ENCODE data around the gene B9D2. TPM values are rescaled to one million over a fixed set of nuclear protein-coding genes. Genes with fewer than 3 reads are reported as not detected.
"Not testable (repeated sequence)": the region's sequence is repeated elsewhere in the genome, so short reads cannot be mapped to it uniquely, and the experiment has no call there.

B9D2 gene
- total RNA-seq, 2 donors from 2014 or later: 6.7 to 9.5 TPM

DNA sequence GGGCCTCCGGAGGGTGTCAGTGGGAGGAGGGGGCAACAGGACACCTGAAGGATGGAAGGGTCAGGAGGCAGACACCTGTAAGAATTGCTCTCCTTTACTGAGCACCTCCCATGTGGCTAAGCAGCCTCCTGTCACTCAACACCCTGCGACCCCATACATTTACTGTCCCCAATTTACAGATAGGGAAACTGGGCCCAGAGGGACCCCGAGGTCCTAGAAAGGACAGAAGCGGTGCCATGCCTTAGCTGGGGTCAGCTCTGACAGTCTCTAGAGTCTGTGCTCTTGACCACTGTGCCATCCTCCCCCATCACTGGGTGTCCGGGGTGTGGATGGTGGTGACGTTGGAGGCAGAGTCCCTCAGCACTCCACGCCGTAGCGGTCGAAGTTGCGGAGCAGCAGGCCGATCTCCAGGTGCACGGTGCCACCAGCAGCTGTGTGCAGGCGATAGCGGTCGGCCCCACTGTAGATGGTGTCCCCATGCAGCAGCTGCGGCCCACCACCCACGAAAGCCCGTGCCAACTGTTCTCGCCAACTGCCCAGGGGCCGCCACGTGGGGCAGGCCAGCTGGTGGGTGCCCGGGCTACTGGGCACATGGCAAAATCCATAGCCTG lies 9.5 kb downstream of the B9D2 start:
- Mint-ChIP-seq H3K27ac (peak overlapping the region; percentile 84), H3K36me3 (ENCODE audit: low read depth) (peaks cover 42% of the 10 kb centered on the region), H3K27me3 (no peaks in the 10 kb centered on the region), H3K9me3 (no peaks in the 10 kb centered on the region), H3K4me1 (peaks cover 44% of the 10 kb centered on the region), H3K4me3 (peak overlapping the region; percentile 76)
- no peak for ATAC-seq (replicated peaks)

DNA sequence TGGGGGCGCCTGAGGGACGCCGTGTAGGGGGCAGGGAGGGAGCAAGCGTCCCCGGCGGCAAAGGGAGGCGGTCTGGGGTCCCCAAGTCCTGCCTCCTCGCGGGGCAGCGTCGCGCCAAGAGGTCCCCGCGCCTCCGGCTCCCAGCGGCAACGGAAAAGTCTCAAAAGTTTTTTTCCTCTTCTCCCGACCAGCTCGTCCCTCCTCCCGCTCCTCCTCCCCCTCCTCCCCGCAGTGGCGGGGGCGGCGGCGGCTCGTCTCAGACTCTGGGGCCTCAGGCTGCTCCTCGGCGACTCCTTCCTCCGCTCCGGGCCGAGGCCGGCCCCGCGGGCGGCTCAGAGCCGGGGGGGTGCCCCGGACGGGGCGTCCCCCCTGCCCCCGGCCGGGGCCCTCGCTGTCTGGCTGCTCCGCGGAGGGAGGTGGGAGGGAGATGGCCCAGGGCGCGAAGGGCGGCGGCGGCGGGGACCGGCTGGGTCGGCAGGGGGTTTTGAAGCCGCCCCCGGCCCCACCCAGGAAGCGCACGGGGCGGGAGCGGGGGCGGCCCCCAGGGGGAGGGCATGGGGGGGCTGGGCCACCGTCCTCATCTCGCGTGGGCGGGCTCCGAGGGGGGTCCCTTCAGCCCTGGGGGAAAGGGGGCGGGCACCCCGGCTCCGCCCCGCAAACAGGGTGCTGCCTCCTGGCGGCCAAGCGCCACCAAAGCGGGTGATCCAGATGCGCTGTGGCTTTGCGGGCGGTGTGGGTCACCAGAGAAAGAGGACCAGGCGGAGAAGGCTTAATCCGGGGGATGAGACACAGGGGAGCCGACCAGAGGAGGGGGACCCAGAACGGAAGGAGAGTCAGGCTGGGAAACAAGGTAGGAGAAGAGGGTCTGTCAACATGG lies 10.2 kb downstream of the B9D2 start, which contains the start of gene TGFB1:
Gene TGFB1 (minus strand): TSS at position 457 of the 877 bp plus-strand sequence. CDS start 878 bp downstream, outside the sequence.
- H3K4me3 Mint-ChIP-seq: peak within 1 kb of the TSS; percentile 98
- peak; percentile 48 for ATAC-seq (replicated peaks)
- H3K36me3 Mint-ChIP-seq (ENCODE audit: low read depth): peaks cover 50% of the 10 kb centered on the region
- H3K9me3 Mint-ChIP-seq: no peaks in the 10 kb centered on the region
- peak within 1 kb of the TSS; percentile 94 for H3K27ac Mint-ChIP-seq
- no peaks in the 10 kb centered on the region for H3K27me3 Mint-ChIP-seq
- peaks cover 51% of the 10 kb centered on the region for H3K4me1 Mint-ChIP-seq

DNA sequence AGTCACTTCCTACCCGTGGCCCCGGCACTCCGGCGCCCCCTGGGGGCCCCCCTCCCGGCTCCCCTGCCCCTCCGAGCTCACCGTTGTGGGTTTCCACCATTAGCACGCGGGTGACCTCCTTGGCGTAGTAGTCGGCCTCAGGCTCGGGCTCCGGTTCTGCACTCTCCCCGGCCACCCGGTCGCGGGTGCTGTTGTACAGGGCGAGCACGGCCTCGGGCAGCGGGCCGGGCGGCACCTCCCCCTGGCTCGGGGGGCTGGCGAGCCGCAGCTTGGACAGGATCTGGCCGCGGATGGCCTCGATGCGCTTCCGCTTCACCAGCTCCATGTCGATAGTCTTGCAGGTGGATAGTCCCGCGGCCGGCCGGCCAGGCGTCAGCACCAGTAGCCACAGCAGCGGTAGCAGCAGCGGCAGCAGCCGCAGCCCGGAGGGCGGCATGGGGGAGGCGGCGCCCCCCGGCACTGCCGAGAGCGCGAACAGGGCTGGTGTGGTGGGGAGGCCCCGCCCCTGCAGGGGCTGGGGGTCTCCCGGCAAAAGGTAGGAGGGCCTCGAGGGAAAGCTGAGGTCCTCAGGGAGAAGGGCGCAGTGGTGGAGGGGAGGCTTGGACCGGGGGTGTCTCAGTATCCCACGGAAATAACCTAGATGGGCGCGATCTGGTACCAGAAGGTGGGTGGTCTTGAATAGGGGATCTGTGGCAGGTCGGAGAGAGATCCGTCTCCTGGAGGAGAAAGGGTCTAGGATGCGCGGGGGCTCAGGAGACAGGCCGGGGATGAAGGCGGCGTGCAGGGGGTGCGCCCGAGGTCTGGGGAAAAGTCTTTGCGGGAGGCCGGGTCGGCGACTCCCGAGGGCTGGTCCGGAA lies 11.1 kb downstream of the B9D2 start:
- Mint-ChIP-seq H3K36me3 (ENCODE audit: low read depth) (peaks cover 58% of the 10 kb centered on the region), H3K9me3 (no peaks in the 10 kb centered on the region), H3K27me3 (no peaks in the 10 kb centered on the region), H3K4me3 (peak overlapping the region; percentile 98), H3K27ac (peak overlapping the region; percentile 94), H3K4me1 (peaks cover 50% of the 10 kb centered on the region)
- ATAC-seq (replicated peaks): peak; percentile 18

DNA sequence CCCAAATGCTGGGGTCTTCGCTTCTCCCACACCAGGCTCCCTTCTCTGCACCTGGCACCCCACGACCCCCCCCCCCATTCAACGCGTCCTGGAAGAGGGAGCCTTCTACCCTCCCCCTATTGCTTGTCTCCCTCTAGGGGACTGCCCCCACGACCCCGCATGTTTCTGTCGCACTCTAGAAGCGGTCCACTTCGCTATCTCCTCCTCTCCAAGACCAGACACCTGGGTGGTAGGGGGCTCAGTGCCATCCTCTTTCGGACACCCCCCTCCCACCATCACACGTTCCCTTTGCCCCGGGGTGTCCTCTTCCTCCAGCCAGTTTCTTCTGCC lies 11.7 kb downstream of the B9D2 start:
- H3K27me3 Mint-ChIP-seq: no peaks in the 10 kb centered on the region
- H3K4me3 Mint-ChIP-seq: peak overlapping the region; percentile 98
- H3K9me3 Mint-ChIP-seq: no peaks in the 10 kb centered on the region
- peak overlapping the region; percentile 94 for H3K27ac Mint-ChIP-seq
- no peak for ATAC-seq (replicated peaks)
- peaks cover 44% of the 10 kb centered on the region for H3K4me1 Mint-ChIP-seq
- H3K36me3 Mint-ChIP-seq (ENCODE audit: low read depth): peaks cover 64% of the 10 kb centered on the region

DNA sequence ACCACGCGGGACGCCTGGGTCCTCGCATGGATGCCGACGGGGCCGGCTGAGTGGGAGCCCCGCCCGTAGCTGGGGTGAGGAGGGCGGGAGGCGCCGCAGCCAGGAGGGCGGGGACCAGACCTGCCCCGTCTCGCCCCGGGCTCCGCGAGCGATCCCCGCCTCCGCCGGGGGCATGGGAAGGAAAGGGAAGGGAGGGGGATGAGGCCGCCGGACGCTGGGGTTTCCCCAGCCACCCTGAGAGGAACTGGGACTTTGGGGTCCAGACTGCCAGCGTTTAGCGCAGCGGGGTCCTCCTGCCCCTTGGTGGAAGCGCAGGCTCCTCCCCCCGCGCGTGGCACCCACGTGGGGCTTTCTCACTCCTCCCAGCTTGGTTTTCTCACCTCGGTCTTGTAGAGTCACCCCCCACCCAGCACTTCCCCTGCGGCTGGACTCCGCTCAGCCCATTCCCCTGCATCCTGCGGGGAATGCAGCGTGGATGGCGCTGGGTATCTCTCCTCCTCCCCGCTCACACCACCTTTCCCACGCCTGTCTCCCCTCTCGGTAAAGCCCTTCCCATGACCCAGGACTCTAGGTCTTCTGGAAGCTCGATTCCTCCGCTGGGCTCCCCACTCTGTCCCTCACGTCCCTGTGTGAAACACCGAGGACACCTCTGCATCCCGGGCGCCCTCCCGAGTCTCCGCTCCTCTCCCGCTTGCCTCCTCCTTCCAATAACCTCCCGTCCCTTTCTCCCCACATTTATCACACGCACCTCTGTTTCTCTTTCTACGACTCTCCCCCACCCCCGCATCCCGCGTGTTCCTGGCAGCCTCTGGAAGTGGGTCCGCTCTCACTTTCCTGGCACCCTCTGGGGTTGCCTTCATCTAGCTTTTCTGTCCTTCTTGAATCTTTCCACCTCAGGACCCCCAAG lies 12.4 kb downstream of the B9D2 start:
- Mint-ChIP-seq H3K27ac (peak overlapping the region; percentile 94), H3K4me1 (peaks cover 38% of the 10 kb centered on the region), H3K9me3 (no peaks in the 10 kb centered on the region), H3K27me3 (no peaks in the 10 kb centered on the region), H3K36me3 (ENCODE audit: low read depth) (peaks cover 65% of the 10 kb centered on the region), H3K4me3 (peak overlapping the region; percentile 98)
- ATAC-seq (replicated peaks): peak; percentile 70

DNA sequence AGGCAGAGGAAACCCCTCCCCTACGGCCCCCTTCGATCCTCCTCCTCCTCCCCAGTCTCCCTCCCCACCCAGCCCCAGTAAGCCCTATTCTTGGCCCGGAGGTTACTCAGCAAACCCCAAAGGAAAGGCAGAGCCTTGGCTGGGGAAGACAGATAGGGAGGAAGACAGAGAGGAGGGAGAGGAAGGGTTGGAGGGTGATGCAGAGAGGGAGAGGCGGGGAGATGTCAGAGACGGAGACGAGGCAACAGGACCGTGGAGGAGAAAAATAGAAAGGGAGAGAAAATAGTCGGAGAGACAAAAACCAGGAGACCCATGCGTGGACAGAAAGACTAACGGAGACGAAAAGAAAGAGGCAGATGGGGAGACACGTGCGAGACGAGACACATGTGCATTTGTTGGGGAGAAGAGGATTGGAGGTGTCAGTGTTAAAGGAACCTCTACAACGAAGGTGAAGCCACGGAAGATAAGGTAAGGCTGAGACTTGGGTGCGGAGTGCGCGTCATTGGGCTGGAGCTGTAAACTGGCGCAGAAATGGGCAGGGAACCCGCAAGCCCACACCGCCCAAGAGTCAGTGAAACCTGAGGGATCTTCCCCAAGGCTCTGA lies 13.1 kb downstream of the B9D2 start:
- ATAC-seq (replicated peaks): no peak
- H3K4me3 Mint-ChIP-seq: peak overlapping the region; percentile 98
- peak overlapping the region; percentile 94 for H3K27ac Mint-ChIP-seq
- H3K36me3 Mint-ChIP-seq (ENCODE audit: low read depth): peaks cover 73% of the 10 kb centered on the region
- no peaks in the 10 kb centered on the region for H3K9me3 Mint-ChIP-seq
- H3K27me3 Mint-ChIP-seq: no peaks in the 10 kb centered on the region
- peaks cover 32% of the 10 kb centered on the region for H3K4me1 Mint-ChIP-seq

DNA sequence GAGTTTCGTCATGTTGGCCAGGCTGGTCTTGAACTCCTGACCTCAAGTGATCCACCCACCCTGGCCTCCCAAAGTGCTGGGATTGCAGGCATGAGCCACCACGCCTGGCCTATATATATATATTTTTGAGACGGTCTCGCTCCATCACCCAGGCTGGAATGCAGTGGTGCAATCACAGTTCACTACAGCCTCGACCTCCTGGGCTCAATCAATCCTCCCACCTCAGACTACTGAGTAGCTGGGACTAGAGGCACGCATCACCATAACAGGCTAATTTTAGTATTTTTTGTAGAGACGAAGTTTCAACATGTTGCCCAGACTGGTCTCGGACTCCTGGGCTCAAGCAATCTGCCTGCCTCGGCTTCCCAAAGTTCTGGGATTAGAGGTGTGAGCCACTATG lies 17.0 kb downstream of the B9D2 start:
- not testable (repeated sequence) for ATAC-seq (replicated peaks); H3K27me3 Mint-ChIP-seq; H3K27ac Mint-ChIP-seq; H3K9me3 Mint-ChIP-seq; H3K4me3 Mint-ChIP-seq
- Mint-ChIP-seq H3K36me3 (ENCODE audit: low read depth) (peaks cover 99% of the 10 kb centered on the region), H3K4me1 (peaks cover 21% of the 10 kb centered on the region)

DNA sequence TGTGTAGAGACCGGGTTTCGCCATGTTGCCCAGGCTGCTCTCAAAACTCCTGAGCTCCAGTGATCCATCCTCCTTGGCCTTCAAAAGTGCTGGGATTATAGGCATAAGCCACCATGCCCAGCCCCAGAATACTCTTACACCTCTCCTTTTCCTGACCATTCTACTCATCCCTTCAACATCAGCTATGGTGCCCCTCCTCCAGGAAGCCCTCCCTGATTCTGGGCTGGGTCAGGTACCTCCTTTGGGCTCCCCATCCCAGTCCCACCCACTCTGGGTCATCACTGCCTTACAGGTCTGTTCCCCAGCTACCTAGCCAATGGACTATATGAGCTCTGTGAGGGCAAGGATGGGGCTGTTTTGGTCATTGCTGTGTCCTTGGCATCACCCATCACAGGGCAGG lies 19.8 kb downstream of the B9D2 start:
- Mint-ChIP-seq H3K36me3 (ENCODE audit: low read depth) (peaks cover 100% of the 10 kb centered on the region), H3K4me1 (peaks cover 19% of the 10 kb centered on the region), H3K27ac (peak overlapping the region; percentile 80), H3K9me3 (no peaks in the 10 kb centered on the region), H3K27me3 (no peaks in the 10 kb centered on the region), H3K4me3 (no peak overlapping the region)
- ATAC-seq (replicated peaks): no peak

DNA sequence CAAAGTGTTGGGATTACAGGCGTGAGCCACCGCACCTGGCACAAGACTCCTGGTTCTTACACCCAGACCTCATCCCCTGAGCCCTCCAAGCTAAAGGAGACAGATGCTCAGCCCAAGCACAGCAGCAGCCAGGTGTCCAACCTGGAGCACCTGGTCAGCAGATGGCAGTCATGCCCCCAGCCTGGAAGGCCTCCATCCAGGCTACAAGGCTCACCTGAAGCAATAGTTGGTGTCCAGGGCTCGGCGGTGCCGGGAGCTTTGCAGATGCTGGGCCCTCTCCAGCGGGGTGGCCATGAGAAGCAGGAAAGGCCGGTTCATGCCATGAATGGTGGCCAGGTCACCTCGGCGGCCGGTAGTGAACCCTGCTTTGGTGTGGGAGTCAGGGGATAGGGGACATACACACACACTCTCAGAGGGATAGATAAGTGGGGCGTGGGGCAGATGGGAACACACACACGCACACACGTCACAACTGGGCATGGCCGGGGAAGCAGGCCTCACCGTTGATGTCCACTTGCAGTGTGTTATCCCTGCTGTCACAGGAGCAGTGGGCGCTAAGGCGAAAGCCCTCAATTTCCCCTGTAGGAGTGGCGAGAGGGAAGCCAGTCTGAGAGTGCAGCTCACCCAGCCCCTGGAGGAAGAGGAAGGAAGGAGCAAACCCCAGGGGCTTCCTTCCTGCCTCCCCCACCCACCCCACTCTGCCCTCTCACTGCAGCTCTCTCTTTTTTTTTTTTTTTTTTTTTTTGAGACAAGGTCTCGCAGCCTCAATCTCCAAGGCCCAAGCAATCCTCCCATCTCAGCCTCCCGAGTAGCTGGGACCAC lies 22.1 kb downstream of the B9D2 start:
- Mint-ChIP-seq H3K27me3 (no peaks in the 10 kb centered on the region), H3K36me3 (ENCODE audit: low read depth) (peaks cover 100% of the 10 kb centered on the region), H3K4me3 (no peak overlapping the region), H3K27ac (peak overlapping the region; percentile 33), H3K4me1 (peaks cover 14% of the 10 kb centered on the region), H3K9me3 (no peaks in the 10 kb centered on the region)
- no peak for ATAC-seq (replicated peaks)

DNA sequence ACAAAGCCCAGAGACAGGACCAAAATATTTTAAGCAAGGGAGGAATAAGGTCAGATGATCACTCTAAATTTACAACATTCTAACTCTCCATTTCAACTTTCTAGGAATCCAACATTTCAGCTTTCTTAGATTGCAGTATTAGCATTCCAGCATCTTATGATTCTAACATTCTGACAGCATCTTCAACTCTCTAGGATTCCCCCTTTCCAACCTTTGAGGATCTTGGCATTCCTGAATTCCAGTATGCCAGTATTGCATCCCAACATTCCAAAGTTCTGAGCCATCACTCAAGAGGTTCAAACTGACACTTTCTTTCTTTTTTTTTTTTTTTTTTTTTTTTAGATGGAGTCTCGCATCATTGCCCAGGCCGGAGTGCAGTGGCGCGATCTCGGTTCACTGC lies 24.0 kb downstream of the B9D2 start:
- peaks cover 14% of the 10 kb centered on the region for H3K4me1 Mint-ChIP-seq
- peaks cover 100% of the 10 kb centered on the region for H3K36me3 Mint-ChIP-seq (ENCODE audit: low read depth)
- H3K27me3 Mint-ChIP-seq: no peaks in the 10 kb centered on the region

DNA sequence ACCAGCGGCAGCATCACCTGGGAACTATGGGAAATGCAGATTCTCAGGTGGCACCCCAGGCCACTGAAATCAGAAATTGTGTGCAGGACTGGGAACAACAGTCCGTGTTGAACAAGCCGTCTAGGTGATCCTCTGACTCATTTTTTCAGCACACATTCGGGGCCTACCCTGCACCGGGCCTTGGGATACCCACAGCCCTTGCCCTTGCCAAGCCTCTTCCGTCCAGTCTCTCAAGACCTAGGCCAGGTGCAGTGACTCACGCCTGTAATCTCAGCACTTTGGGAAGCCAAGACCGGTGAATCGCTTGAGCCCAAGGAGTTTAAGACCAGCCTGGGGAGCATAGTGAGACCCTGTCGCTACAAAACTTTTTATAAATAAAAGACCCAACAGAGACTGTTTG lies 28.5 kb downstream of the B9D2 start:
- no peaks in the 10 kb centered on the region for H3K9me3 Mint-ChIP-seq
- no peak overlapping the region for H3K4me3 Mint-ChIP-seq
- H3K27me3 Mint-ChIP-seq: no peaks in the 10 kb centered on the region
- peak; percentile 31 for ATAC-seq (replicated peaks)
- peaks cover 100% of the 10 kb centered on the region for H3K36me3 Mint-ChIP-seq (ENCODE audit: low read depth)
- H3K4me1 Mint-ChIP-seq: peaks cover 37% of the 10 kb centered on the region
- peak overlapping the region; percentile 43 for H3K27ac Mint-ChIP-seq

More for the DNA sequence above, 24.0 kb downstream of the B9D2 start:
- H3K27ac Mint-ChIP-seq: peak overlapping the region; percentile 52
- no peak overlapping the region for H3K4me3 Mint-ChIP-seq
- H3K9me3 Mint-ChIP-seq: no peaks in the 10 kb centered on the region
- ATAC-seq (replicated peaks): no peak

DNA sequence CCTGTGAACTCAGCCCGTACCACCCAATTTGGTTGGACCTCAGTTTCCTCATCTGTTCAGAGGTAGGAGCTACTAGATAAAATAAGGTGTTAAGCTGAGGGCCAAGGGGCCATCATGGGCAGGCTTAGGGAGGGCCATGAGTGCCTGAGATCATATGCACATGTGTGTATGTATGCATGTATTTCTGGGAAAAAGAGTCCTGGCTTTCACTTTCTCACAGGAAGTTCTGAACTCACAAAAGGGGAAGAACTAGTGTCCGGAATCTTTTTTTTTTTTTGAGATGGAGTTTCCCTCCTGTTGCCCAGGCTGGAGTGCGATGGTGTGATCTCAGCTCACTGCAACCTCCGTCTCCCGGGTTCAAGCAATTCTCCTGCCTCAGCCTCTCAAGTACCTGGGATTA lies 29.2 kb downstream of the B9D2 start:
- H3K4me1 Mint-ChIP-seq: peaks cover 38% of the 10 kb centered on the region
- peaks cover 100% of the 10 kb centered on the region for H3K36me3 Mint-ChIP-seq (ENCODE audit: low read depth)
- ATAC-seq (replicated peaks): peak; percentile 12
- H3K9me3 Mint-ChIP-seq: no peaks in the 10 kb centered on the region
- H3K27me3 Mint-ChIP-seq: no peaks in the 10 kb centered on the region
- H3K4me3 Mint-ChIP-seq: no peak overlapping the region
- peak overlapping the region; percentile 43 for H3K27ac Mint-ChIP-seq

DNA sequence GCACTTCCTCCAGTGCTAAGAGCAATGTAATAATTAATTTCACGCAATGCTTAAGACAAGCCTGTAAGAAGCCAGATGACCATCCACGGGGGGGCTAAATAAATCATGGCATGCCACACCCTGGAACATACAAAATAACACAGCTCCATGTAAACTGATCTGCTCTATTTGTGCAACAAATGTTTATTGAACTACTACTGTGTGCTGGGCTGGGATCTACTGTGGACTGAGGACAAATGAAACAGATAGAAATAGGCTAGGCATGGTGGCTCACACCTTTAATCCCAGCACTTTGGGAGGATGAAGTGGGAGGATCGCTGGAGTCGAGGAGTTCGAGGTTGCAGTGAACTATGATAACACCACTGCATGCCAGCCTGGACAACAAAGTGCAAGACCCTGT lies 31.5 kb downstream of the B9D2 start:
- no peak for ATAC-seq (replicated peaks)
- Mint-ChIP-seq H3K27me3 (no peaks in the 10 kb centered on the region), H3K4me3 (no peak overlapping the region)

More for the DNA sequence above, 31.5 kb downstream of the B9D2 start:
- Mint-ChIP-seq H3K36me3 (ENCODE audit: low read depth) (peaks cover 97% of the 10 kb centered on the region), H3K9me3 (no peaks in the 10 kb centered on the region), H3K4me1 (peaks cover 46% of the 10 kb centered on the region), H3K27ac (peak overlapping the region; percentile 63)
